Sciatic nerve (tissue), 2 donors: ENCODE measurements around the gene SGPP1. TPM values are rescaled to one million over a fixed set of nuclear protein-coding genes. Genes with fewer than 3 reads are reported as not detected.
"Not testable (repeated sequence)": the region's sequence is repeated elsewhere in the genome, so short reads cannot be mapped to it uniquely, and the experiment has no call there.

ENCODE experiments used
- ATAC-seq: fragments of 200-7000 bp; cut with Tn5 transposase; one replicate; pipeline ENCODE4 v1.9.1; 2020; ENCODE audit warnings: mild to moderate bottlenecking, moderate library complexity
- DNase-seq: peaks from one replicate; pipeline ENCODE4 v3.0.0-alpha.2; 2020; ENCODE audit warnings: low spot score
- intact Hi-C: fragments of 100-400 bp; cut with DNase I; formaldehyde crosslinking; loops from one replicate; pipeline ENCODE4 v1.14.2; 2022
- total RNA-seq: library from RNA; stranded (reverse); fragmentation: NEBNext Ultra II Directional; extraction: Animal tissue kit (Norgen Biotek cat#: 25700); gene quantifications from one replicate; pipeline ENCODE4 v1.2.1, GENCODE V29; 2021
- donor health status: DM: no; HTN: no; CAD: no.
- donor health status: DM: no; HTN: no; CAD: no.

Gene SGPP1
- total RNA-seq, 1 donor from 2014 or later, result 20.7 TPM

- DNase-seq (no peak), ATAC-seq (peak; percentile 65)
- intact Hi-C loops, result no loop called here
Measured at GRCh38 chr14:63650256-63650952, 77.5 kb downstream of the SGPP1 start.

DNA sequence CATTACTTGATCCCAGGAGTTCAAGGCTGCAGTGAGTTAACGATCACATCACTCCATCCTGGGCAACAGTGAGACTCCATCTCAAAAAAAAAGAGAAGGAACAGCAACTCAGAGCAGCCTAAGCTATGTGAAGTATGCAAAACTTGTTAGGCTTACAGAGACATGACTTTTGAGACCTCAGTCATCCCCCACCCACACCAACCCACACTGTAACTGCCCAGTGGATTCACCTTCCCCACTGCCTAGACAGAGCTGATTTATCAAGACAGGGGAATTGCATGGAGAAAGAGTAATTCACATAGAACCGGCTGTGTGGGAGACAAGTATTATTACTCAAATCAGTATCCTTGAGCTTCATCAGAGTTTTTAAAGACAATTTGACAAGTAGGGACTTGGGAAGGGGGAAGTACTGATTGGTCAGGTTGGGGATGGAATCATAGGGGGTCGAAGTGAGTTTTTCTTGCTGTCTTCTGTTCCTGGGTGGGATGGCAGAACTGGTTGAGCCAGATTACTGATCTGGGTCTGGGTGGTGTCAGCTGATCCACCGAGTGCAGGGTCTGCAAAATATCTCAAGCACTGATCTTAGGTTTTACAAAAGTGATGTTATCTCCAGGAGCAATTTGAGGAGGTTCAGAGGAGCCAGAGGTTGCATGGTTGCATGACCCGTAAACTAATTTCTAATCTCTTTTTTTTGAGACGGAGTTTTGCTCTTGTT, 80.0 kb downstream of the SGPP1 start:
- intact Hi-C loops, result no loop called here
- ATAC-seq, result no peak
- DNase-seq, result no peak

GRCh38 chr14:63644741-63645140, 83.1 kb downstream of the SGPP1 start:
- ATAC-seq (no peak), DNase-seq (no peak)
- intact Hi-C loops, result no loop called here

- DNase-seq (no peak), ATAC-seq (no peak)
- intact Hi-C loops, result no loop called here
Measured at GRCh38 chr14:63642656-63643382, 85.0 kb downstream of the SGPP1 start.

- peak; percentile 93 for ATAC-seq
- peak; percentile 78 for DNase-seq
- intact Hi-C loops, result no loop called here
Measured at GRCh38 chr14:63642229-63642611, 85.6 kb downstream of the SGPP1 start.

GRCh38 chr14:63641473-63642228, 86.2 kb downstream of the SGPP1 start, which contains the start of gene WDR89:
Gene WDR89, minus strand, starts transcription at chr14:63641871. Its CDS starts 41,929 bp downstream, at chr14:63599942.
- DNase-seq, result peak; percentile 97
- intact Hi-C loops, result no loop called here
- peak; percentile 99 for ATAC-seq

GRCh38 chr14:63638493-63638892, 89.4 kb downstream of the SGPP1 start:
- intact Hi-C loops, result no loop called here
- ATAC-seq, result no peak
- DNase-seq, result no peak

DNA sequence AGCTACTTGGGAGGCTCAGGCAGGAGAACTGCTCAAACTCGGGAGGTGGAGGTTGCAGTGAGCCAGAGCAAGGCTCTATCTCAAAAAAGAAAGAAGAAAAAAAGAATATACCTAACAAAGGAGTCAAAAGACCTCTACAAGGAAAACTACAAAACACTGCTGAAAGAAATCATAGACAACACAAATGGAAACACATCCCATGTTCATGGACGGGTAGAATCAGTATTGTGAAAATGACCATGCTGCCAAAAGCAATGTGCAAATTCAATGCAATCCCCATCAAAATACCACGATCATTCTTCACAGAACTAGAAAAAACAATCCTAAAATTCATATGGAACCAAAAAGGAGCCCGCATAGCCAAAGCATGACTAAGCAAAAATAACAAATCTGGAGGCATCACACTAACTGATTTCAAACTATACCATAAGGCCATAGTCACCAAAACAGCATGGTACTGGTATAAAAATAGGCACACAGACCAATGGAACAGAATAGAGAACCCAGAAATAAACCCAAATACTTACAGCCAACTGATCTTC, 91.7 kb downstream of the SGPP1 start:
- intact Hi-C loops, ATAC-seq, DNase-seq: not testable (repeated sequence)

Other genes starting within 250 kb of the SGPP1 start
- gene PPP2R5E, start 184.7 kb downstream of the SGPP1 start, total RNA-seq, result 37.6 TPM
- gene WDR89, start 86.2 kb downstream of the SGPP1 start, total RNA-seq, result 20.5 TPM
- gene SYNE2, start 124.9 kb upstream of the SGPP1 start, total RNA-seq, result 172 TPM